ENCODE results near the gene RCBTB2.

GRCh38 chr13:48534911-48535501 lies 2.1 kb upstream of the RCBTB2 start:
- TF ChIP-seq YY1 (IDR thresholded peaks at IDR 0.05; ENCODE audit: insufficient read depth, insufficient read length) (no peak), ZNF274 (IDR thresholded peaks at IDR 0.05; ENCODE audit: low read depth, low read length) (no peak)
